GM12891 (cell line): ENCODE measurements around the gene TTC39A.

Experiments
- PAX5 ChIP-seq: IDR thresholded peaks from 2 replicates; pipeline ENCODE4 v1.6.1; 2011; ENCODE audit warnings: low read length, moderate library complexity, mild to moderate bottlenecking; ENCODE audit not compliant: insufficient read depth, severe bottlenecking
- POLR2A ChIP-seq: IDR thresholded peaks from 2 replicates; pipeline ENCODE4 v1.6.1; 2011; ENCODE audit warnings: low read depth, low read length, control low read depth
- POLR2AphosphoS5 ChIP-seq: IDR thresholded peaks from 2 replicates; pipeline ENCODE4 v1.6.1; 2011; ENCODE audit warnings: low read depth, low read length, control low read depth
- SPI1 ChIP-seq: IDR thresholded peaks from 2 replicates; pipeline ENCODE4 v1.6.1; 2011; ENCODE audit warnings: low read depth, low read length, control low read depth
- TAF1 ChIP-seq: IDR thresholded peaks from 2 replicates; pipeline ENCODE4 v1.6.1; 2011; ENCODE audit warnings: low read depth, low read length, control low read depth

DNA sequence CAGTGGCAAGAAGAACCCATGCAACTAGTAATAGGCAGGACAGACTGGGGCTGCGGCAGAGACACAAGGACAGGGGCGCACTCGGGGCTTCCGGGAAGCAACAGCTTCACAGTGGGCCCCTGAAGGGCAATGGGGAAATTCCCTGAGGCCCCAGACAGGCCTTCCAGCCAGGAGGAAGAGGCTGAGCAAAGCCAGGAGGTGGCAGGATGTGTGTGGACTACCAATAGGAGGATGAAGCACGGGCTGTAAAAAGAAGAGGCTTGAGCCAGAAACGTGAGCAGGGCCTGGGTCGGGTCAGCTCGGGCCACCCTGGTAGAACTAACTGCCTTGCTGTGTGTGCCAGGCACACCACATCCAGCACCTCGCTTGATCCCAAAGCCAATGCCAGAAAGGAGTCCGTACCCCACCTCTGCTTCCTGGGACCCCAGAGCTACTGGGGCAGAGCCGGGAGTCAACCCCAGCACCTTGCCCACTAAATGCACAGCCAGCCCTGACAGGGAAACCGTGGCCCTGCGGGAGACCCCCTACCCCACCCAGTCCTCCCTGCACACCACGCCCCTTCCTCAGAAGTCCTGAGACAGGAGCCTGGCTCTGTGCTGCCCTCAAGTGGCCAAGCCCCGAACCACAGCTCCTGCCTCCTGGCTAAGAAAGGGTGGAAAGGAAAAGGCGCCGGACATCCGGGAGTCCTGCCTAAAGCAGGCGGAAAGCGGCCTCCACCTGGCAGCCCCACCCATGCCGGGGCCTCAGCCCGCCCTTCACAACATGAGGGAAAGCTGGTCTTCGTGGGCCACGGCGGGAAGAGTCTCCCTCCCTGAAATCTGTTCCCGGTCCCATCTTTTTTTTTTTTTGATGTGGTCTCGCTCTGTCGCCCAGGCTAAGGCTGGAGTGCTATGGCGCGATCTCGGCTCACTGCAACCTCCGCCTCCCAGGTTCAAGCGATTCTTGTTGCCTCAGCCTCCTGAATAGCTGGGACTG is 33.7 kb downstream of the TTC39A start:
- TF ChIP-seq TAF1 (0 out of 2 replicates have a peak, but pooled peaks have one; percentile 19), POLR2A (no peak), POLR2AphosphoS5 (no peak), SPI1 (no peak), PAX5 (no peak)
